NCI-H1048 (cell line): ENCODE results near the gene ALOX5AP.

Experiments
- DNase-seq: peaks from one replicate; lab custom pipeline; 2025; lab: John Stamatoyannopoulos, UW

Gene ALOX5AP

GRCh38 chr13:30735025-30735871 is at the start of gene ALOX5AP:
Gene ALOX5AP, plus strand, starts transcription at chr13:30735543. Its CDS starts 63 bp downstream, at chr13:30735606.
- DNase-seq, result no peak

- no peak for DNase-seq
Observed at GRCh38 chr13:30685987-30686386, 49.4 kb upstream of the ALOX5AP start.

GRCh38 chr13:30687601-30688000 is 47.7 kb upstream of the ALOX5AP start:
- no peak for DNase-seq

- DNase-seq, result no peak
Observed at GRCh38 chr13:30689752-30690151, 45.6 kb upstream of the ALOX5AP start.

- DNase-seq, result no peak
Observed at GRCh38 chr13:30690282-30691188, 44.8 kb upstream of the ALOX5AP start.

GRCh38 chr13:30692113-30692512 is 43.2 kb upstream of the ALOX5AP start:
- no peak for DNase-seq

GRCh38 chr13:30696278-30697176 is 38.8 kb upstream of the ALOX5AP start:
- no peak for DNase-seq

GRCh38 chr13:30697177-30697953 is 38.0 kb upstream of the ALOX5AP start:
- no peak for DNase-seq

GRCh38 chr13:30697996-30698401 is 37.3 kb upstream of the ALOX5AP start:
- no peak for DNase-seq

GRCh38 chr13:30698488-30699005 is 36.8 kb upstream of the ALOX5AP start:
- DNase-seq, result no peak

GRCh38 chr13:30700364-30700763 is 35.0 kb upstream of the ALOX5AP start:
- no peak for DNase-seq

- DNase-seq, result no peak
Observed at GRCh38 chr13:30702006-30702405, 33.3 kb upstream of the ALOX5AP start.

GRCh38 chr13:30704596-30704995 is 30.7 kb upstream of the ALOX5AP start:
- DNase-seq, result no peak

GRCh38 chr13:30705680-30706079 is 29.7 kb upstream of the ALOX5AP start:
- DNase-seq, result no peak

- no peak for DNase-seq
Observed at GRCh38 chr13:30708541-30708940, 26.8 kb upstream of the ALOX5AP start.

- no peak for DNase-seq
Observed at GRCh38 chr13:30710442-30710841, 24.9 kb upstream of the ALOX5AP start.

GRCh38 chr13:30711375-30711774 is 24.0 kb upstream of the ALOX5AP start:
- no peak for DNase-seq

- no peak for DNase-seq
Observed at GRCh38 chr13:30711837-30712236, 23.5 kb upstream of the ALOX5AP start.

- no peak for DNase-seq
Observed at GRCh38 chr13:30712536-30713532, 22.5 kb upstream of the ALOX5AP start.
